DND-41 (cell line): ENCODE measurements around the gene CCNB3.

ENCODE experiments used
- ATAC-seq: fragments of 200-7000 bp; cut with Tn5 transposase; 3 replicates; pipeline ENCODE4 v1.9.1; 2021; ENCODE audit warnings: low read depth; ENCODE audit not compliant: insufficient read depth
- DNase-seq: peaks from one replicate; pipeline ENCODE4 v3.0.0-alpha.2; 2020
- H2AFZ ChIP-seq: 2 replicates; pipeline ENCODE4 v1.6.0; 2012; ENCODE audit warnings: low read depth, low read length
- H3K27ac ChIP-seq: 2 replicates; pipeline ENCODE4 v1.5.1; 2012; ENCODE audit warnings: low read length, inconsistent platforms
- H3K27me3 ChIP-seq: fragments of 200-600 bp; sonication (generic); 2 replicates; pipeline ENCODE4 v1.6.0; 2012; ENCODE audit warnings: low read length, mild to moderate bottlenecking, inconsistent platforms; ENCODE audit not compliant: insufficient read depth, poor library complexity
- H3K36me3 ChIP-seq: 2 replicates; pipeline ENCODE4 v1.5.1; 2012; ENCODE audit warnings: low read length, inconsistent platforms; ENCODE audit not compliant: insufficient read depth
- H3K4me1 ChIP-seq: 2 replicates; pipeline ENCODE4 v1.5.1; 2012; ENCODE audit warnings: mild to moderate bottlenecking, low read length; ENCODE audit not compliant: insufficient read depth
- H3K4me2 ChIP-seq: 2 replicates; pipeline ENCODE4 v1.6.0; 2012; ENCODE audit warnings: mild to moderate bottlenecking, moderate library complexity, low read length, inconsistent platforms; ENCODE audit not compliant: insufficient read depth
- H3K4me3 ChIP-seq, 2 experiments: fragments of 200-600 bp in 1 of 2; shearing (Covaris generic) in 1 of 2; 2 replicates each; pipeline ENCODE4 v1.5.1; 2012 to 2016; ENCODE audit warnings: inconsistent platforms in 2 of 2, low read length in 2 of 2, mild to moderate bottlenecking in 2 of 2, low read depth in 1 of 2, moderate library complexity in 1 of 2
- H3K79me2 ChIP-seq: 2 replicates; pipeline ENCODE4 v1.6.0; 2012; ENCODE audit warnings: low read length, inconsistent platforms; ENCODE audit not compliant: insufficient read depth
- H3K9ac ChIP-seq: 2 replicates; pipeline ENCODE4 v1.6.0; 2012; ENCODE audit warnings: low read depth, mild to moderate bottlenecking, inconsistent platforms, low read length, moderate library complexity
- H3K9me3 ChIP-seq: 2 replicates; pipeline ENCODE4 v1.5.1; 2012; ENCODE audit warnings: low read length, moderate library complexity, mild to moderate bottlenecking, inconsistent platforms; ENCODE audit not compliant: insufficient read depth, severe bottlenecking
- H4K20me1 ChIP-seq: 2 replicates; pipeline ENCODE4 v1.6.0; 2012; ENCODE audit warnings: low read length; ENCODE audit not compliant: insufficient read depth
- EZH2 ChIP-seq: IDR thresholded peaks from 3 replicates; pipeline ENCODE4 v1.6.1; 2012; ENCODE audit warnings: borderline replicate concordance, low read depth, mild to moderate bottlenecking, moderate library complexity, low read length, inconsistent platforms; ENCODE audit not compliant: severe bottlenecking
- TF ChIP-seq, protein P1 (sequence below): IDR thresholded peaks from 2 replicates; pipeline ENCODE4 v1.5.1; 2012; ENCODE audit warnings: borderline replicate concordance, low read length, moderate library complexity, mild to moderate bottlenecking; ENCODE audit not compliant: poor library complexity, severe bottlenecking; ENCODE audit errors: extremely low read depth

The CCNB3 gene

DNA sequence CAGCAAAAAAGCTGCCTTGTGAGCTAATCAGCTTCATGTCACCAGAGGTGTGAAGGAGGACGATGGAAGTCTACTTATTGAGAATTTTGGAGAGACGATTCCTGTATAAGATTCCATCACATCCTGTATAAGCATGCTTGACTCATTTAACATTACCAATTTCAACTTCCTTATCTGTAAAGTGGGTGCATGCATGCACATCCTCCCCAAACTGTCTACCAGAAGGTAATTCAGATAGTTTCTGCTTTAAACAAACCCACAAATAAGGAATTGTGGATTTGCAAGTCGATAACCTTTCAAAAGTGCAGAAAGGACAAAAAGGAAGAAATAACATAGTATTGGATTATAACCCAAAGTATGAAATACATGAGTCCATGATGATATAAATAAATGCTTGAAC lies 34.8 kb upstream of the CCNB3 start:
- no peaks in the 10 kb centered on the region for H3K4me1 ChIP-seq
- no peak overlapping the region for H2AFZ ChIP-seq
- no peaks in the 10 kb centered on the region for H3K27me3 ChIP-seq
- H4K20me1 ChIP-seq: no peaks in the 10 kb centered on the region
- ATAC-seq (no peak), DNase-seq (no peak)
- no peak overlapping the region for H3K27ac ChIP-seq
- H3K9ac ChIP-seq: no peak overlapping the region
- no peaks in the 10 kb centered on the region for H3K79me2 ChIP-seq
- H3K4me3 ChIP-seq: no peak overlapping the region
- TF ChIP-seq EZH2: no peak
- TF ChIP-seq, protein P1, sequence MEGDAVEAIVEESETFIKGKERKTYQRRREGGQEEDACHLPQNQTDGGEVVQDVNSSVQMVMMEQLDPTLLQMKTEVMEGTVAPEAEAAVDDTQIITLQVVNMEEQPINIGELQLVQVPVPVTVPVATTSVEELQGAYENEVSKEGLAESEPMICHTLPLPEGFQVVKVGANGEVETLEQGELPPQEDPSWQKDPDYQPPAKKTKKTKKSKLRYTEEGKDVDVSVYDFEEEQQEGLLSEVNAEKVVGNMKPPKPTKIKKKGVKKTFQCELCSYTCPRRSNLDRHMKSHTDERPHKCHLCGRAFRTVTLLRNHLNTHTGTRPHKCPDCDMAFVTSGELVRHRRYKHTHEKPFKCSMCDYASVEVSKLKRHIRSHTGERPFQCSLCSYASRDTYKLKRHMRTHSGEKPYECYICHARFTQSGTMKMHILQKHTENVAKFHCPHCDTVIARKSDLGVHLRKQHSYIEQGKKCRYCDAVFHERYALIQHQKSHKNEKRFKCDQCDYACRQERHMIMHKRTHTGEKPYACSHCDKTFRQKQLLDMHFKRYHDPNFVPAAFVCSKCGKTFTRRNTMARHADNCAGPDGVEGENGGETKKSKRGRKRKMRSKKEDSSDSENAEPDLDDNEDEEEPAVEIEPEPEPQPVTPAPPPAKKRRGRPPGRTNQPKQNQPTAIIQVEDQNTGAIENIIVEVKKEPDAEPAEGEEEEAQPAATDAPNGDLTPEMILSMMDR: no peak
- no peaks in the 10 kb centered on the region for H3K9me3 ChIP-seq
- no peaks in the 10 kb centered on the region for H3K36me3 ChIP-seq
- no peak overlapping the region for H3K4me2 ChIP-seq

DNA sequence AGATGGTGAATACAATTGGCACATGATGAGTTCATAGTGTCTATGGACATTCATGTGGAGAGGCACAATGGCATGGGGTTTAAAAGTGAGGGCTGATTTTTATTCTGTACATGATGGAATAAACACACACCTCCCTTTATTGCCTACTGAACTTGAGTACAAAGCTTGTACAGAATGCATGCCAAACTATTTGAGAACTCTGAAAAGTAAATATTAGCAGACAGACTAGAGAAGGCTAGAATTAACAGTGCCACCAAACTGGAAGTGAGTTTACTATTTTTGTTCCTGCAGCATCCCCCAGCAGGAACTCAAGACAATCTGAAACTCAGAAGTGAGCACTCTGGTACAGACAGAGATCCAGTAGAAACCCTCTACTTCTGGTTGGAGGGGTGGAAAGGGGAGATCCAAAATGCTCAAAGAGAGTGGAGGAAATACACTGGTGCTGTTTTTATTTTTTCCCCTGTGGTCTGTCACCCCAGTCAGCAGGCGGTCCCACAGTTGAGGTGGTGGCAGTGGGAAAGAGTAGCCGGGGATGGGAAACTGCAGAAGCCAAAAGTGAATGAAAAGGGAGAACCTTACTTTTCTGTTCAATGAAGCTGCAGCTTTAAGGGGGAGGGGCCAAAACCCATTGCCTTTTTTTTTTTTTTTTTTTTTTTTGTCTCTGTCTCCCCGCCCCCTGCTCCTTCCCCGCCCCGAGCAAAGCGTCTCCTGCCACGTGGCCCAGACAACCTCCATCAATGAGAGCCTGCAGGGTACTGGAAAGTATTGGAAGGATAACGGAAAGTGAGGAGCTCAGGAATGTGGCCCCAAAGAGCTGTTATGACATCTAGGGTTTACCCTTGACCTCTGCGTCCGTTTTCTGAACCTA lies 24.3 kb upstream of the CCNB3 start:
- ATAC-seq (no peak), DNase-seq (no peak)
- H3K9ac ChIP-seq: no peak overlapping the region
- no peaks in the 10 kb centered on the region for H3K4me1 ChIP-seq
- no peak overlapping the region for H2AFZ ChIP-seq
- no peaks in the 10 kb centered on the region for H3K9me3 ChIP-seq
- H3K27me3 ChIP-seq: no peaks in the 10 kb centered on the region
- H3K4me2 ChIP-seq: no peak overlapping the region
- no peaks in the 10 kb centered on the region for H3K36me3 ChIP-seq
- no peaks in the 10 kb centered on the region for H3K79me2 ChIP-seq
- no peaks in the 10 kb centered on the region for H4K20me1 ChIP-seq
- H3K27ac ChIP-seq: no peak overlapping the region
- H3K4me3 ChIP-seq: no peak overlapping the region
- TF ChIP-seq, protein P1: no peak
- no peak for TF ChIP-seq EZH2

DNA sequence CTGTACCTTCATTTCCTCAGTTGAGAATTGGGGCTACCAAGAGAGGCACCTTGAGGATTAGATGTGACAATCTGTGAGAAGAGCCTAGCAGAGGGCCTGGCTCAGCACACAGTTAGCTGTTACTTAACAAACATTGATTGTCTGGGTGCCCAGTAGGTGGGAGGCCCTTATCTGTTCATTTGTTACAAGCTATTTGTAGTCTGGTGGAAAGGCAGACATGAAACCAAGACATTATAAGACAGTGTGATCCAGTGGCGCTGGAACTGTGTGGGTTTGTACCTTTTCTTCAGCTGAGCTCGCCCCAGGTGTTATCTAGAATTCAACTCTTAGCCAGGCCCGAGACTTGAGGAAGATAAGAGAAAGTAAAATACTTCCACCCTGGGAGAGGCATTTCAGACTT lies 20.7 kb upstream of the CCNB3 start:
- ATAC-seq (no peak), DNase-seq (no peak)
- Histone ChIP-seq H3K27me3 (no peaks in the 10 kb centered on the region), H2AFZ (no peak overlapping the region), H3K9ac (no peak overlapping the region), H3K36me3 (no peaks in the 10 kb centered on the region), H3K27ac (no peak overlapping the region), H3K9me3 (no peaks in the 10 kb centered on the region), H4K20me1 (no peaks in the 10 kb centered on the region), H3K79me2 (no peaks in the 10 kb centered on the region), H3K4me2 (no peak overlapping the region), H3K4me1 (no peaks in the 10 kb centered on the region), H3K4me3 (no peak overlapping the region)
- TF ChIP-seq EZH2: no peak
- TF ChIP-seq, protein P1: no peak
